Gastrocnemius medialis (tissue), 4 donors: ENCODE results near the gene RRAGB.

Source experiments
- POLR2A ChIP-seq, 2 donors: fragments of 450-650 bp; IDR thresholded peaks; one replicate each; pipeline ENCODE4 v1.6.1; 2017; ENCODE audit warnings: antibody characterized with exemption in 2 of 2, mild to moderate bottlenecking in 2 of 2, moderate library complexity in 2 of 2
- TF ChIP-seq, protein P1 (sequence below), 5 experiments: fragments of 450-650 bp in 3 of 5; fragments of 200-600 bp in 2 of 5; sonication (generic) in 2 of 5; IDR thresholded peaks in 4 of 5; conservative IDR thresholded peaks in 1 of 5; 1 replicate in 4 of 5; 2 replicates in 1 of 5; pipeline ENCODE4 v1.5.1; 2016 to 2019; ENCODE audit warnings: antibody characterized with exemption in 5 of 5, mild to moderate bottlenecking in 3 of 5, moderate library complexity in 3 of 5

- TF ChIP-seq, protein P1, sequence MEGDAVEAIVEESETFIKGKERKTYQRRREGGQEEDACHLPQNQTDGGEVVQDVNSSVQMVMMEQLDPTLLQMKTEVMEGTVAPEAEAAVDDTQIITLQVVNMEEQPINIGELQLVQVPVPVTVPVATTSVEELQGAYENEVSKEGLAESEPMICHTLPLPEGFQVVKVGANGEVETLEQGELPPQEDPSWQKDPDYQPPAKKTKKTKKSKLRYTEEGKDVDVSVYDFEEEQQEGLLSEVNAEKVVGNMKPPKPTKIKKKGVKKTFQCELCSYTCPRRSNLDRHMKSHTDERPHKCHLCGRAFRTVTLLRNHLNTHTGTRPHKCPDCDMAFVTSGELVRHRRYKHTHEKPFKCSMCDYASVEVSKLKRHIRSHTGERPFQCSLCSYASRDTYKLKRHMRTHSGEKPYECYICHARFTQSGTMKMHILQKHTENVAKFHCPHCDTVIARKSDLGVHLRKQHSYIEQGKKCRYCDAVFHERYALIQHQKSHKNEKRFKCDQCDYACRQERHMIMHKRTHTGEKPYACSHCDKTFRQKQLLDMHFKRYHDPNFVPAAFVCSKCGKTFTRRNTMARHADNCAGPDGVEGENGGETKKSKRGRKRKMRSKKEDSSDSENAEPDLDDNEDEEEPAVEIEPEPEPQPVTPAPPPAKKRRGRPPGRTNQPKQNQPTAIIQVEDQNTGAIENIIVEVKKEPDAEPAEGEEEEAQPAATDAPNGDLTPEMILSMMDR (IDR thresholded peaks at IDR 0.05 in 4 of 5, conservative IDR thresholded peaks at IDR 0.05 in 1 of 5) = no peak
- TF ChIP-seq POLR2A (IDR thresholded peaks at IDR 0.05) = no peak
Measured at GRCh38 chrX:55710701-55711100, 6.8 kb upstream of the RRAGB start.
